Activated B cell treated with CpG ODN at 0.5 μM for 24 hours (primary cell): ENCODE results near the gene ENDOU. TPM values are rescaled to one million over a fixed set of nuclear protein-coding genes. Genes with fewer than 3 reads are reported as not detected.
A peak's percentile ranks its signal among the peaks of the same experiment; 100 is the strongest.

ENCODE experiments used
- ATAC-seq: fragments of 200-7000 bp; cut with Tn5 transposase; one replicate; pipeline ENCODE4 v1.10.0; 2021; ENCODE audit warnings: low read depth, mild to moderate bottlenecking, moderate library complexity
- CTCF ChIA-PET: fragments of 350-600 bp; sonication (Branson Sonifier 250); formaldehyde crosslinking; loops from one replicate; lab custom pipeline; 2021; ENCODE audit warnings: antibody characterized with exemption; lab: Charles Lee
- POLR2A ChIA-PET: fragments of 350-600 bp; sonication (Branson Sonifier 250); formaldehyde crosslinking; loops from one replicate; lab custom pipeline; 2021; ENCODE audit warnings: antibody characterized with exemption; lab: Charles Lee
- DNase-seq: peaks from one replicate; pipeline ENCODE4 v3.0.0; 2022
- H3K27ac Mint-ChIP-seq: one replicate; pipeline ENCODE4 v1.8.0; 2020; ENCODE audit warnings: mixed read lengths
- H3K27me3 Mint-ChIP-seq: one replicate; pipeline ENCODE4 v1.8.0; 2021; ENCODE audit warnings: mixed read lengths
- H3K36me3 Mint-ChIP-seq: one replicate; pipeline ENCODE4 v1.8.0; 2021; ENCODE audit warnings: low read depth, mixed read lengths
- H3K4me1 Mint-ChIP-seq: one replicate; pipeline ENCODE4 v1.8.0; 2021; ENCODE audit warnings: mixed read lengths
- H3K4me3 Mint-ChIP-seq: one replicate; pipeline ENCODE4 v1.8.0; 2020; ENCODE audit warnings: mild to moderate bottlenecking, mixed read lengths
- H3K9me3 Mint-ChIP-seq: one replicate; pipeline ENCODE4 v1.8.0; 2020; ENCODE audit warnings: mixed read lengths
- CTCF ChIP-seq: fragments of 200-600 bp; IDR thresholded peaks from one replicate; pipeline ENCODE4 v1.8.0; 2022; ENCODE audit warnings: antibody characterized with exemption, mild to moderate bottlenecking
- intact Hi-C: fragments of 100-400 bp; cut with micrococcal nuclease; formaldehyde crosslinking; loops from one replicate; pipeline ENCODE4 v1.15.1; 2024
- total RNA-seq: library from RNA; stranded (reverse); gene quantifications from 2 replicates; pipeline ENCODE4 v1.2.3, GENCODE V29; 2022

Gene ENDOU
- total RNA-seq, 1 donor from 2014 or later = 0.24 TPM

GRCh38 chr12:47721431-47721973 is 3.8 kb downstream of the ENDOU start:
- no peak for ATAC-seq
- ChIA-PET POLR2A (no interaction called here), CTCF (interaction anchor here (1.0 to 8.6 kb wide), 2 partner anchors 21 to 46 kb away, joined by 4 to 91 read pairs; no protein-coding TSS in a partner anchor)
- Mint-ChIP-seq H3K9me3 (no peaks in the 10 kb centered on the region), H3K27ac (no peak overlapping the region), H3K36me3 (peaks cover 16% of the 10 kb centered on the region), H3K4me3 (no peak overlapping the region), H3K4me1 (peaks cover 43% of the 10 kb centered on the region), H3K27me3 (no peaks in the 10 kb centered on the region)
- TF ChIP-seq CTCF = no peak
- DNase-seq = no peak
- intact Hi-C loops = no loop called here

GRCh38 chr12:47718531-47718930 is 6.8 kb downstream of the ENDOU start:
- ATAC-seq (no peak), DNase-seq (no peak)
- Mint-ChIP-seq H3K4me3 (no peak overlapping the region), H3K27ac (no peak overlapping the region), H3K36me3 (peaks cover 15% of the 10 kb centered on the region), H3K4me1 (peaks cover 34% of the 10 kb centered on the region), H3K9me3 (no peaks in the 10 kb centered on the region), H3K27me3 (no peaks in the 10 kb centered on the region)
- ChIA-PET POLR2A (interaction anchor here (0.6 to 1.3 kb wide), 3 partner anchors 22 to 327 kb away, joined by 3 to 4 read pairs (median 3); no protein-coding TSS in a partner anchor), CTCF (interaction anchor here (1.0 to 7.3 kb wide), 6 partner anchors 24 to 122 kb away, joined by 3 to 134 read pairs (median 66); partner anchors contain the start of genes RAPGEF3 and SLC48A1)
- intact Hi-C loops = loop anchor here (10.0 kb wide), 1 partner anchor 896 kb away; no protein-coding TSS in a partner anchor
- TF ChIP-seq CTCF = no peak

GRCh38 chr12:47717443-47718193 is 7.7 kb downstream of the ENDOU start:
- H3K27ac Mint-ChIP-seq = peak overlapping the region; percentile 75
- no peaks in the 10 kb centered on the region for H3K9me3 Mint-ChIP-seq
- DNase-seq (no peak), ATAC-seq (peak; percentile 70)
- CTCF ChIA-PET = interaction anchor here (1.0 to 7.3 kb wide), 6 partner anchors 25 to 123 kb away, joined by 3 to 134 read pairs (median 66); partner anchors contain the start of genes RAPGEF3 and SLC48A1
- H3K36me3 Mint-ChIP-seq = peaks cover 11% of the 10 kb centered on the region
- POLR2A ChIA-PET = interaction anchor here (1.0 kb wide), 1 partner anchor 23 kb away, joined by 4 read pairs; no protein-coding TSS in a partner anchor
- intact Hi-C loops = loop anchor here (10.0 kb wide), 1 partner anchor 897 kb away; no protein-coding TSS in a partner anchor
- TF ChIP-seq CTCF = no peak
- peaks cover 34% of the 10 kb centered on the region for H3K4me1 Mint-ChIP-seq
- H3K27me3 Mint-ChIP-seq = no peaks in the 10 kb centered on the region
- no peak overlapping the region for H3K4me3 Mint-ChIP-seq

- H3K4me3 Mint-ChIP-seq = no peak overlapping the region
- H3K36me3 Mint-ChIP-seq = peaks cover 11% of the 10 kb centered on the region
- H3K27ac Mint-ChIP-seq = no peak overlapping the region
- peaks cover 34% of the 10 kb centered on the region for H3K4me1 Mint-ChIP-seq
- no peak for ATAC-seq
- ChIA-PET POLR2A (interaction anchor here (1.2 kb wide), 1 partner anchor 11 kb away, joined by 7 read pairs; the partner anchor contains the start of gene RPAP3), CTCF (interaction anchor here (1.3 to 7.3 kb wide), 6 partner anchors 25 to 123 kb away, joined by 3 to 134 read pairs (median 66); partner anchors contain the start of genes RAPGEF3 and SLC48A1)
- no peak for DNase-seq
- TF ChIP-seq CTCF = no peak
- intact Hi-C loops = loop anchor here (10.0 kb wide), 1 partner anchor 898 kb away; no protein-coding TSS in a partner anchor
- no peaks in the 10 kb centered on the region for H3K27me3 Mint-ChIP-seq
- H3K9me3 Mint-ChIP-seq = no peaks in the 10 kb centered on the region
These were observed 8.2 kb downstream of the ENDOU start for GRCh38 chr12:47717046-47717442.
